COLO668 (cell line): ENCODE results near the gene WLS.

Source experiments
- DNase-seq: peaks from one replicate; lab custom pipeline; 2025; ENCODE audit not compliant: unreplicated experiment; lab: John Stamatoyannopoulos, UW

The WLS gene

GRCh38 chr1:68202239-68202832 lies 30.0 kb downstream of the WLS start:
- no peak for DNase-seq

- DNase-seq = no peak
Observed at GRCh38 chr1:68201546-68202238, 30.6 kb downstream of the WLS start.

GRCh38 chr1:68199603-68200002 lies 32.7 kb downstream of the WLS start:
- no peak for DNase-seq

- no peak for DNase-seq
Observed at GRCh38 chr1:68198752-68199151, 33.6 kb downstream of the WLS start.

GRCh38 chr1:68197891-68198290 lies 34.4 kb downstream of the WLS start:
- DNase-seq = peak; percentile 59

- no peak for DNase-seq
Observed at GRCh38 chr1:68197461-68197860, 34.9 kb downstream of the WLS start.

GRCh38 chr1:68196676-68197075 lies 35.6 kb downstream of the WLS start:
- DNase-seq = no peak

GRCh38 chr1:68191717-68192116 lies 40.6 kb downstream of the WLS start:
- no peak for DNase-seq

- no peak for DNase-seq
Observed at GRCh38 chr1:68188644-68189340, 43.5 kb downstream of the WLS start.

- no peak for DNase-seq
Observed at GRCh38 chr1:68188060-68188538, 44.2 kb downstream of the WLS start.

- no peak for DNase-seq
Observed at GRCh38 chr1:68185743-68186142, 46.6 kb downstream of the WLS start.

- no peak for DNase-seq
Observed at GRCh38 chr1:68183895-68184294, 48.4 kb downstream of the WLS start.

- no peak for DNase-seq
Observed at GRCh38 chr1:68181165-68181556, 51.2 kb downstream of the WLS start.

GRCh38 chr1:68180441-68181164 lies 51.7 kb downstream of the WLS start:
- DNase-seq = no peak

GRCh38 chr1:68178821-68179490 lies 53.4 kb downstream of the WLS start:
- DNase-seq = no peak

- DNase-seq = peak; percentile 72
Observed at GRCh38 chr1:68175621-68176398, 56.5 kb downstream of the WLS start.

GRCh38 chr1:68174738-68175113 lies 57.6 kb downstream of the WLS start:
- no peak for DNase-seq

- peak; percentile 84 for DNase-seq
Observed at GRCh38 chr1:68173936-68174737, 58.2 kb downstream of the WLS start.

GRCh38 chr1:68173283-68173935 lies 58.9 kb downstream of the WLS start:
- peak; percentile 75 for DNase-seq
